Esophagus squamous epithelium (tissue), 4 donors: ENCODE results near the gene FAM107B.

ENCODE experiments used
- POLR2A ChIP-seq, 4 donors: fragments of 450-650 bp; IDR thresholded peaks; one replicate each; pipeline ENCODE4 v1.6.1; 2017; ENCODE audit warnings: antibody characterized with exemption in 4 of 4, mild to moderate bottlenecking in 4 of 4, moderate library complexity in 3 of 4
- TF ChIP-seq, protein P1 (sequence below), 6 experiments: fragments of 450-650 bp in 4 of 6; fragments of 200-600 bp in 2 of 6; sonication (generic) in 2 of 6; IDR thresholded peaks; one replicate each; pipeline ENCODE4 v1.5.1; 2016 to 2019; ENCODE audit warnings: antibody characterized with exemption in 6 of 6, mild to moderate bottlenecking in 4 of 6, moderate library complexity in 4 of 6

DNA sequence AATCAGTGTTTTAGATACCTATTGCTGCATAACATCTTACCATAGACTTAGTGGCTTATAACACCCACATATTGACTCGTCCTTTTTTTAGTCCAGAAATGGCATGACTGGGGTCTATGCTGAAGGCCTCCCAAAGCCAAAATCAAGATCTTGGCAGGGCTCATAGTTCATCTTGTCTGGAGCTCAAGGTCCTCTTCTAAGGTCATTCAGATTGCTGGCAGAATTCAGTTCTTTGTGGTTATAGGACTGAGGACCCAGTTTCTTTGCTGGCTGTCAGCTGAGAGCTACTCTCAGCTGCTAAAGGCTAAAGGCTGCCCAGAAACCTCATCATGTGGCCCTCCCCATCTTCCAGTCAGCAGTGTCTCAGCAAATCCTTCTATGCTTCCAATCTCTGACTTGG is 165.5 kb downstream of the FAM107B start:
- TF ChIP-seq, protein P1, sequence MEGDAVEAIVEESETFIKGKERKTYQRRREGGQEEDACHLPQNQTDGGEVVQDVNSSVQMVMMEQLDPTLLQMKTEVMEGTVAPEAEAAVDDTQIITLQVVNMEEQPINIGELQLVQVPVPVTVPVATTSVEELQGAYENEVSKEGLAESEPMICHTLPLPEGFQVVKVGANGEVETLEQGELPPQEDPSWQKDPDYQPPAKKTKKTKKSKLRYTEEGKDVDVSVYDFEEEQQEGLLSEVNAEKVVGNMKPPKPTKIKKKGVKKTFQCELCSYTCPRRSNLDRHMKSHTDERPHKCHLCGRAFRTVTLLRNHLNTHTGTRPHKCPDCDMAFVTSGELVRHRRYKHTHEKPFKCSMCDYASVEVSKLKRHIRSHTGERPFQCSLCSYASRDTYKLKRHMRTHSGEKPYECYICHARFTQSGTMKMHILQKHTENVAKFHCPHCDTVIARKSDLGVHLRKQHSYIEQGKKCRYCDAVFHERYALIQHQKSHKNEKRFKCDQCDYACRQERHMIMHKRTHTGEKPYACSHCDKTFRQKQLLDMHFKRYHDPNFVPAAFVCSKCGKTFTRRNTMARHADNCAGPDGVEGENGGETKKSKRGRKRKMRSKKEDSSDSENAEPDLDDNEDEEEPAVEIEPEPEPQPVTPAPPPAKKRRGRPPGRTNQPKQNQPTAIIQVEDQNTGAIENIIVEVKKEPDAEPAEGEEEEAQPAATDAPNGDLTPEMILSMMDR (IDR thresholded peaks at IDR 0.05), result no peak
- TF ChIP-seq POLR2A (IDR thresholded peaks at IDR 0.05), result no peak
